Uterus (tissue), 4 donors: ENCODE data around the gene XIRP2. TPM values are rescaled to one million over a fixed set of nuclear protein-coding genes. Genes with fewer than 3 reads are reported as not detected.
"Not testable (repeated sequence)": the region's sequence is repeated elsewhere in the genome, so short reads cannot be mapped to it uniquely, and the experiment has no call there.

Experiments used
- DNase-seq, 2 donors: peaks; one replicate each; pipeline ENCODE4 v3.0.0-alpha.2; 2019 to 2020
- H3K27ac ChIP-seq, 2 donors: fragments of 200-600 bp; sonication (generic); 1 replicate in 1 of 2; 2 replicates in 1 of 2; pipeline ENCODE4 v1.5.1; 2016 to 2018
- H3K27me3 ChIP-seq, 2 donors: fragments of 200-600 bp; sonication (generic); one replicate each; pipeline ENCODE4 v1.5.1; 2018 to 2019; ENCODE audit warnings: control low read depth in 1 of 2
- H3K36me3 ChIP-seq, 2 donors: fragments of 200-600 bp; sonication (generic); one replicate each; pipeline ENCODE4 v1.5.1; 2019; ENCODE audit warnings: control low read depth in 1 of 2
- H3K4me1 ChIP-seq, 2 donors: fragments of 200-600 bp; sonication (generic); one replicate each; pipeline ENCODE4 v1.5.1; 2018 to 2019; ENCODE audit warnings: control low read depth in 1 of 2
- H3K4me3 ChIP-seq, 2 donors: fragments of 200-600 bp; sonication (generic); 1 replicate in 1 of 2; 2 replicates in 1 of 2; pipeline ENCODE4 v1.5.1; 2018 to 2019; ENCODE audit warnings: mild to moderate bottlenecking in 1 of 2
- H3K9me3 ChIP-seq, 2 donors: fragments of 200-600 bp; sonication (generic); one replicate each; pipeline ENCODE4 v1.5.1; 2019; ENCODE audit warnings: control low read depth in 1 of 2
- CTCF ChIP-seq, 4 experiments: fragments of 200-600 bp in 2 of 4; fragments of 450-650 bp in 2 of 4; sonication (generic) in 2 of 4; IDR thresholded peaks; one replicate each; pipeline ENCODE4 v1.5.1; 2016 to 2019; ENCODE audit warnings: antibody characterized with exemption in 4 of 4, mild to moderate bottlenecking in 2 of 4, moderate library complexity in 1 of 4
- POLR2A ChIP-seq, 2 donors: fragments of 450-650 bp; IDR thresholded peaks; one replicate each; pipeline ENCODE4 v1.6.1; 2016; ENCODE audit warnings: antibody characterized with exemption in 2 of 2, mild to moderate bottlenecking in 1 of 2, moderate library complexity in 1 of 2
- intact Hi-C: fragments of 100-400 bp; cut with DNase I; formaldehyde crosslinking; loops from one replicate; pipeline ENCODE4 v1.15.1; 2023; ENCODE audit warnings: low total_unique reads
- total RNA-seq, 4 donors: library from RNA; depleted of rRNA in 3 of 4; stranded (reverse); fragments of >200 nt in 3 of 4; gene quantifications; one replicate each; pipeline versions ENCODE4 v1.1.0 to v1.2.4, GENCODE V29; 2014 to 2023
- donor health status: DM: yes; HTN: yes; CAD: no.

Gene XIRP2
- total RNA-seq, 4 donors from 2014 or later, result 0.49 to 0.55 TPM; not detected in 2

GRCh38 chr2:167052825-167053224, 164.5 kb downstream of the XIRP2 start:
- no peaks in the 10 kb centered on the region for H3K4me1 ChIP-seq
- H3K27me3 ChIP-seq, result no peaks in the 10 kb centered on the region
- no peak overlapping the region for H3K4me3 ChIP-seq
- no peaks in the 10 kb centered on the region for H3K36me3 ChIP-seq
- H3K9me3 ChIP-seq, result no peaks in the 10 kb centered on the region
- no peak for TF ChIP-seq POLR2A (IDR thresholded peaks at IDR 0.05)
- no peak for TF ChIP-seq CTCF (IDR thresholded peaks at IDR 0.05)
- intact Hi-C loops, result no loop called here
- H3K27ac ChIP-seq, result no peak overlapping the region
- DNase-seq, result no peak

- Histone ChIP-seq H3K4me1 (no peaks in the 10 kb centered on the region), H3K27me3 (no peaks in the 10 kb centered on the region), H3K36me3 (no peaks in the 10 kb centered on the region), H3K9me3 (no peaks in the 10 kb centered on the region), H3K27ac (no peak overlapping the region), H3K4me3 (no peak overlapping the region)
- intact Hi-C loops, result no loop called here
- no peak for DNase-seq
- TF ChIP-seq POLR2A (IDR thresholded peaks at IDR 0.05) (no peak), CTCF (IDR thresholded peaks at IDR 0.05) (no peak)
Measured at GRCh38 chr2:167054881-167055280, 166.6 kb downstream of the XIRP2 start.

GRCh38 chr2:167057446-167057845, 169.2 kb downstream of the XIRP2 start:
- Histone ChIP-seq H3K36me3 (peaks cover 0 to 4% of the 10 kb centered on the region in 2 donors), H3K4me1 (no peaks in the 10 kb centered on the region), H3K27me3 (no peaks in the 10 kb centered on the region), H3K4me3 (no peak overlapping the region), H3K9me3 (no peaks in the 10 kb centered on the region), H3K27ac (no peak overlapping the region)
- no peak for TF ChIP-seq POLR2A (IDR thresholded peaks at IDR 0.05)
- TF ChIP-seq CTCF (IDR thresholded peaks at IDR 0.05), result no peak
- no peak for DNase-seq
- intact Hi-C loops, result no loop called here

GRCh38 chr2:167059173-167059572, 170.9 kb downstream of the XIRP2 start:
- TF ChIP-seq POLR2A (IDR thresholded peaks at IDR 0.05) (no peak), CTCF (IDR thresholded peaks at IDR 0.05) (no peak)
- Histone ChIP-seq H3K27me3 (no peaks in the 10 kb centered on the region), H3K9me3 (no peaks in the 10 kb centered on the region), H3K27ac (no peak overlapping the region), H3K36me3 (peaks cover 0 to 4% of the 10 kb centered on the region in 2 donors), H3K4me1 (no peaks in the 10 kb centered on the region), H3K4me3 (no peak overlapping the region)
- no peak for DNase-seq
- intact Hi-C loops, result no loop called here

GRCh38 chr2:167069855-167070254, 181.6 kb downstream of the XIRP2 start:
- TF ChIP-seq POLR2A (IDR thresholded peaks at IDR 0.05) (no peak), CTCF (IDR thresholded peaks at IDR 0.05) (no peak)
- Histone ChIP-seq H3K27ac (no peak overlapping the region), H3K27me3 (no peaks in the 10 kb centered on the region), H3K36me3 (no peaks in the 10 kb centered on the region), H3K4me1 (no peaks in the 10 kb centered on the region), H3K9me3 (no peaks in the 10 kb centered on the region), H3K4me3 (no peak overlapping the region)
- intact Hi-C loops, result no loop called here
- no peak for DNase-seq

- H3K9me3 ChIP-seq, intact Hi-C loops, H3K27ac ChIP-seq, H3K36me3 ChIP-seq, H3K27me3 ChIP-seq, DNase-seq, H3K4me1 ChIP-seq, H3K4me3 ChIP-seq: not testable (repeated sequence)
Measured at GRCh38 chr2:167075708-167076107, 187.4 kb downstream of the XIRP2 start.

GRCh38 chr2:167098931-167099330, 210.7 kb downstream of the XIRP2 start:
- intact Hi-C loops, H3K4me3 ChIP-seq, H3K9me3 ChIP-seq, H3K4me1 ChIP-seq, H3K27me3 ChIP-seq, H3K27ac ChIP-seq, DNase-seq, H3K36me3 ChIP-seq: not testable (repeated sequence)
